DOHH2 (cell line): ENCODE results near the gene TSPAN11.

Experiments
- H3F3A ChIP-seq: fragments of 200-600 bp; sonication (generic), shearing (Covaris generic); 2 replicates; pipeline ENCODE4 v1.6.0; 2016; ENCODE audit warnings: antibody characterized with exemption, mild to moderate bottlenecking; ENCODE audit not compliant: control insufficient read depth, insufficient read depth
- H3K27ac ChIP-seq: fragments of 200-600 bp; sonication (generic); 2 replicates; pipeline ENCODE4 v1.5.1; 2014; ENCODE audit warnings: low read depth, mild to moderate bottlenecking, low read length, moderate library complexity
- H3K27me3 ChIP-seq: fragments of 200-600 bp; sonication (generic); 2 replicates; pipeline ENCODE4 v1.6.1; 2014; ENCODE audit warnings: mild to moderate bottlenecking, low read length, mixed read lengths; ENCODE audit not compliant: control insufficient read depth
- H3K36me3 ChIP-seq: fragments of 200-600 bp; sonication (generic); 2 replicates; pipeline ENCODE4 v1.6.1; 2014; ENCODE audit warnings: mild to moderate bottlenecking, low read length, moderate library complexity, mixed read lengths; ENCODE audit not compliant: control insufficient read depth
- H3K4me1 ChIP-seq: fragments of 200-600 bp; sonication (generic); 2 replicates; pipeline ENCODE4 v1.6.1; 2014; ENCODE audit warnings: mild to moderate bottlenecking, low read length, mixed read lengths; ENCODE audit not compliant: control insufficient read depth
- H3K4me2 ChIP-seq: fragments of 200-600 bp; sonication (generic); 2 replicates; pipeline ENCODE4 v1.6.0; 2014; ENCODE audit warnings: mild to moderate bottlenecking, low read length, moderate library complexity
- H3K4me3 ChIP-seq: fragments of 200-600 bp; sonication (generic); 2 replicates; pipeline ENCODE4 v1.5.1; 2014; ENCODE audit warnings: mild to moderate bottlenecking, low read length, mixed read lengths
- H3K79me2 ChIP-seq: fragments of 200-600 bp; sonication (generic); 2 replicates; pipeline ENCODE4 v1.6.1; 2014; ENCODE audit warnings: mild to moderate bottlenecking, low read length, mixed read lengths; ENCODE audit not compliant: control insufficient read depth
- H3K9me2 ChIP-seq: fragments of 200-600 bp; sonication (generic); replicated peaks from 2 replicates; pipeline ENCODE4 v1.6.1; 2014; ENCODE audit warnings: mild to moderate bottlenecking, low read length, mixed read lengths; ENCODE audit not compliant: control insufficient read depth
- H3K9me3 ChIP-seq: fragments of 200-600 bp; sonication (generic); 2 replicates; pipeline ENCODE4 v1.6.1; 2014; ENCODE audit warnings: antibody characterized with exemption, low read length, mixed read lengths; ENCODE audit not compliant: control insufficient read depth, insufficient read depth
- H4K20me1 ChIP-seq: fragments of 200-600 bp; sonication (generic); 2 replicates; pipeline ENCODE4 v1.6.0; 2014; ENCODE audit warnings: low read depth, mild to moderate bottlenecking, antibody characterized with exemption, low read length, moderate library complexity; ENCODE audit not compliant: control insufficient read depth, insufficient read depth
- EZH2phosphoT487 ChIP-seq: fragments of 200-600 bp; sonication (generic); IDR thresholded peaks from 2 replicates; pipeline ENCODE4 v1.6.1; 2017; ENCODE audit warnings: borderline replicate concordance, mild to moderate bottlenecking, antibody characterized with exemption, low read length, moderate library complexity, mixed read lengths
- TF ChIP-seq, protein P1 (sequence below): fragments of 200-600 bp; sonication (generic); IDR thresholded peaks from one replicate; pipeline ENCODE4 v1.5.1; 2014; ENCODE audit warnings: antibody characterized with exemption, mild to moderate bottlenecking, low read depth, low read length; ENCODE audit not compliant: poor library complexity, severe bottlenecking

Gene TSPAN11

DNA sequence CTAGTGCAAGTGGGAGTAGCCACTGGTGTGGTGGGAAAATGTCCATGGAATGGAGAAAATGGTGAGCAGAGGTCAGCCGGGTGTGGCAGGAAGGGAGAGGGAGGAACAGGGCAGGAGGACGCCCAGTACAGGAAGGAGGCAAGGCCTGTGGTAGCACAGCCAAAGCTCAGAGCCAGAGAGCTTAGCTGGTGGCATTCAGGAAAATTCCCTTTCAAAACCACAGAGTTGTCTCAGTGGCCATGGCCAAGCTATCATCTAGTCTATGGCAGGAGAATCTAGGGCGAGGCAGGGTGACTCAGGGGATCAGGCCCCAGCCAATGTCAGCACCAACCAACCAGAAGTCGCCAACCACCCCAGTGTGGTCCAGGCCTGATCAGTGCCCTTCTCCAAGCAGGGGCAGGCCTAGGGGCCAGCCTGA is 79.4 kb downstream of the TSPAN11 start:
- Histone ChIP-seq H3K4me3 (no peak overlapping the region), H3K27ac (no peak overlapping the region)

DNA sequence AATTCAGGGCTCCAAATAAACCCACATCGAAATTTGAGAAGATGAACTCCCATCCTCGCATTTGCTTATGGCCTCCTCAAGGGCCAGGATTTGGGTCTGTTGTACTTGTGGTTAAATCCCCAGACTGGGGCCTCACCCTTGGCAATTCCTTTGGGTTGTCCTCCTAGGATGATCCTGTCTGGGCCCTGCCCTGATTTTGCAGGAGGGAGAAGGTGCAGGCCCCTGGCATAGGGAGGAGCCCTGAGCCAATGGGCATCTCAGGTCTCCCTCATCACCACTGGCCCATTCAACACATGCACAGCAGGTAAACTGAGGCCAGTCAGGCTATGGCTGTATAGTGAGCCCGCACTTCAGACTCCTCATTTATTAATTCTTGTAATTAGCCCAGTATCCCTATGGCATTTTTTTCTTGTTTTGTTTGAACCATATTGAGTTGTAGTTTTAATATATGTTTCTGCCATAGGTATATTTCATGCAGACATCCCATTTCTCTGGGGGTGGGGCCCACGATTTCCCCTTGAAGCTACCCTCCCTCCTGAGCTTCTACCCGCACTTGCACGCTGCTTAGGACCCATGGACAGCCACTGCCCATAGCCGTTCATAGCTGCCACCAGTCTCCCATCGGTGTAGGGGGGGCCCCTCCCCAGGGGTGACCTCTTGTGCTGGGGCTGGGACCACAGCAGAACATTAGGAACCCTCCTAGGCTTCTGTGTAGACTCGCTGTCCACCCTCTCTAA is 80.0 kb downstream of the TSPAN11 start:
- Histone ChIP-seq H3K4me1 (no peaks in the 10 kb centered on the region), H3K79me2 (no peaks in the 10 kb centered on the region), H3K9me3 (no peaks in the 10 kb centered on the region), H3K4me3 (no peak overlapping the region), H3F3A (no peaks in the 10 kb centered on the region), H3K9me2 (no peaks in the 10 kb centered on the region), H3K36me3 (no peaks in the 10 kb centered on the region), H3K27ac (no peak overlapping the region), H3K27me3 (peaks cover 10% of the 10 kb centered on the region; the same call in 1 of the 2 replicates), H4K20me1 (no peaks in the 10 kb centered on the region), H3K4me2 (no peak overlapping the region)
- TF ChIP-seq EZH2phosphoT487 = no peak
- TF ChIP-seq, protein P1, sequence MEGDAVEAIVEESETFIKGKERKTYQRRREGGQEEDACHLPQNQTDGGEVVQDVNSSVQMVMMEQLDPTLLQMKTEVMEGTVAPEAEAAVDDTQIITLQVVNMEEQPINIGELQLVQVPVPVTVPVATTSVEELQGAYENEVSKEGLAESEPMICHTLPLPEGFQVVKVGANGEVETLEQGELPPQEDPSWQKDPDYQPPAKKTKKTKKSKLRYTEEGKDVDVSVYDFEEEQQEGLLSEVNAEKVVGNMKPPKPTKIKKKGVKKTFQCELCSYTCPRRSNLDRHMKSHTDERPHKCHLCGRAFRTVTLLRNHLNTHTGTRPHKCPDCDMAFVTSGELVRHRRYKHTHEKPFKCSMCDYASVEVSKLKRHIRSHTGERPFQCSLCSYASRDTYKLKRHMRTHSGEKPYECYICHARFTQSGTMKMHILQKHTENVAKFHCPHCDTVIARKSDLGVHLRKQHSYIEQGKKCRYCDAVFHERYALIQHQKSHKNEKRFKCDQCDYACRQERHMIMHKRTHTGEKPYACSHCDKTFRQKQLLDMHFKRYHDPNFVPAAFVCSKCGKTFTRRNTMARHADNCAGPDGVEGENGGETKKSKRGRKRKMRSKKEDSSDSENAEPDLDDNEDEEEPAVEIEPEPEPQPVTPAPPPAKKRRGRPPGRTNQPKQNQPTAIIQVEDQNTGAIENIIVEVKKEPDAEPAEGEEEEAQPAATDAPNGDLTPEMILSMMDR = no peak

More for the DNA sequence above, 79.4 kb downstream of the TSPAN11 start:
- H3K9me3 ChIP-seq = no peaks in the 10 kb centered on the region
- no peak overlapping the region for H3K4me2 ChIP-seq
- no peaks in the 10 kb centered on the region for H3K79me2 ChIP-seq
- H3K4me1 ChIP-seq = no peaks in the 10 kb centered on the region
- no peaks in the 10 kb centered on the region for H3K9me2 ChIP-seq
- TF ChIP-seq, protein P1 = no peak
- TF ChIP-seq EZH2phosphoT487 = no peak
- H3F3A ChIP-seq = no peaks in the 10 kb centered on the region
- H3K36me3 ChIP-seq = no peaks in the 10 kb centered on the region
- peaks cover 10% of the 10 kb centered on the region; the same call in 1 of the 2 replicates for H3K27me3 ChIP-seq
- H4K20me1 ChIP-seq = no peaks in the 10 kb centered on the region

DNA sequence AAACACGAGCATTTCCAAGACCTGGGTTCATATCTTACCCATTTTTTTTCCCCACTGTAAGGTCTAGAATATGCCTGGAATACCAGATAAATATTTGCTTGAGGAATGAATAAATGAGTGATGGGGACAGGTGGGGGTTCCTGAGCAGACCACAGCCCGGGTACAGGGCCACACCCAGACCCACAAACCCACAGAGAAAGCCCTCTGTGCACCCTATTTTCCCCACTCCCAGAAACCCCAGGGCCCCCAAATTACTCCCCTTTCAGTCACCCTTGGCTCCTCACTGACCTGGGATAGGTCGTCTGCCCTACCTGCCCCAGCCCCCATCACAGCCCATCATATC is 80.6 kb downstream of the TSPAN11 start:
- H3K27ac ChIP-seq = no peak overlapping the region
- peaks cover 10% of the 10 kb centered on the region; the same call in 1 of the 2 replicates for H3K27me3 ChIP-seq
- H3K9me3 ChIP-seq = no peaks in the 10 kb centered on the region
- no peaks in the 10 kb centered on the region for H3K4me1 ChIP-seq
- no peaks in the 10 kb centered on the region for H4K20me1 ChIP-seq
- no peaks in the 10 kb centered on the region for H3K9me2 ChIP-seq
- no peak overlapping the region for H3K4me3 ChIP-seq
- no peak overlapping the region for H3K4me2 ChIP-seq
- no peaks in the 10 kb centered on the region for H3K36me3 ChIP-seq
- TF ChIP-seq, protein P1 = no peak
- TF ChIP-seq EZH2phosphoT487 = no peak
- no peaks in the 10 kb centered on the region for H3K79me2 ChIP-seq
- no peaks in the 10 kb centered on the region for H3F3A ChIP-seq
